ENCODE measurements around the gene HBG2. TPM values are rescaled to one million over a fixed set of nuclear protein-coding genes. Genes with fewer than 3 reads are reported as not detected.
"Not testable (repeated sequence)": the region's sequence is repeated elsewhere in the genome, so short reads cannot be mapped to it uniquely, and the experiment has no call there.

HBG2 gene
- total RNA-seq, result not detected

GRCh38 chr11:5254646-5255413, at the start of gene HBG2:
TSS of gene HBG2 (minus strand) at chr11:5254781. CDS start at chr11:5254728, 53 bp downstream.
- H3K9me3 Mint-ChIP-seq; DNase-seq; H3K36me3 Mint-ChIP-seq (ENCODE audit: low read depth); H3K4me3 Mint-ChIP-seq; H3K27me3 Mint-ChIP-seq; H3K27ac Mint-ChIP-seq; CTCF ChIA-PET; H3K4me1 Mint-ChIP-seq: not testable (repeated sequence)
- POLR2A ChIA-PET, result interaction anchor here (0.7 kb wide), 1 partner anchor 76 kb away, joined by 3 read pairs; no protein-coding TSS in a partner anchor

DNA sequence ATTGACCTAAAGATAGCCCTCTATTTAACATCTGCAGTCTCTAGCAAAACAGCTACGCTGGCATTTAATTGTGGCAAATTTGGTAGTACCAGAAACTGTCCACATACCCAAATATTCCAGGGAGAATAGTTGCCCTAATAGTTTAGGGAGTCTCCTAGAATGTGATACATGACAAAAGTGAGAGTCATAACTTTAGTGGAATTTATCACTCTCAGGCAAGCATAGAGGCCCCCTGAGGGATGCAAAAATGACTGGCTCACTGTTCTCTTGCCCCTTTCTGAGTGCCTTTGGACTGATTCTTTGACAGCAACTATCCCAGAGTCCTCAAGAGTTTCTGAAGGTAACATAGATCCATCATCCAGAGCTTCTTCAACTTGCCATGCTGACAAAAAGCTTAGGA, 49.5 kb upstream of the HBG2 start:
- Mint-ChIP-seq H3K4me3 (no peak overlapping the region), H3K36me3 (ENCODE audit: low read depth) (no peaks in the 10 kb centered on the region), H3K4me1 (no peaks in the 10 kb centered on the region), H3K27ac (no peak overlapping the region), H3K9me3 (no peaks in the 10 kb centered on the region), H3K27me3 (no peaks in the 10 kb centered on the region)
- DNase-seq, result no peak
- ChIA-PET POLR2A (no interaction called here), CTCF (no interaction called here)

GRCh38 chr11:5303626-5304025, 49.0 kb upstream of the HBG2 start:
- no peaks in the 10 kb centered on the region for H3K27me3 Mint-ChIP-seq
- ChIA-PET CTCF (no interaction called here), POLR2A (no interaction called here)
- H3K27ac Mint-ChIP-seq, result no peak overlapping the region
- no peak for DNase-seq
- no peaks in the 10 kb centered on the region for H3K36me3 Mint-ChIP-seq (ENCODE audit: low read depth)
- no peaks in the 10 kb centered on the region for H3K4me1 Mint-ChIP-seq
- H3K4me3 Mint-ChIP-seq, result no peak overlapping the region
- no peaks in the 10 kb centered on the region for H3K9me3 Mint-ChIP-seq

GRCh38 chr11:5301846-5302245, 47.3 kb upstream of the HBG2 start, which contains the start of gene OR51B4:
TSS of gene OR51B4 (minus strand) at chr11:5301946. CDS start at chr11:5301946, 0 bp downstream.
- POLR2A ChIA-PET, result no interaction called here
- Mint-ChIP-seq H3K36me3 (ENCODE audit: low read depth) (no peaks in the 10 kb centered on the region), H3K27me3 (no peaks in the 10 kb centered on the region), H3K4me3 (no peak within 1 kb of the TSS), H3K27ac (no peak within 1 kb of the TSS), H3K4me1 (no peaks in the 10 kb centered on the region), H3K9me3 (no peaks in the 10 kb centered on the region)
- CTCF ChIA-PET, result no interaction called here
- no peak for DNase-seq

DNA sequence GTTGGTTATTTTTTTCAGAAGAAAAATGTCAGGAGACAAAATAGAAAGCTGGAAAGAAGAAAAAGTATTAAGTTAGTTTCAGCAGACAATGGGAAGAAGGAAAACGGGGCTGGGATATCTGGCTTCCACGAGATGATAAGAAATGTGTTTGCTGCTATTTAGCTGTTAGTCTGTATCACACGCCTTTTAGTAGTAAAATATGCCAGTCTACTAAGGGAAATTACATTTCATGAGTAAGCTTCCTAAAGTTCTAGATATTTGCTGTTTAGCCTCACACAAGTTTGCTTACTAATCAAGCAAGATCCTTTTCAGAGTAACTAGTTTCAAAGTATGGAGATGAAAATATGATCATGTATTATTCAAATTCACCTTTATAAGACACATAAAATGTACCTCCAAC, 45.7 kb upstream of the HBG2 start:
- Mint-ChIP-seq H3K9me3 (no peaks in the 10 kb centered on the region), H3K27ac (no peak overlapping the region), H3K27me3 (no peaks in the 10 kb centered on the region), H3K4me1 (no peaks in the 10 kb centered on the region), H3K36me3 (ENCODE audit: low read depth) (no peaks in the 10 kb centered on the region), H3K4me3 (no peak overlapping the region)
- ChIA-PET CTCF (no interaction called here), POLR2A (no interaction called here)
- DNase-seq, result no peak

- Mint-ChIP-seq H3K27me3 (no peaks in the 10 kb centered on the region), H3K27ac (no peak overlapping the region), H3K9me3 (no peaks in the 10 kb centered on the region), H3K36me3 (ENCODE audit: low read depth) (no peaks in the 10 kb centered on the region), H3K4me1 (no peaks in the 10 kb centered on the region), H3K4me3 (no peak overlapping the region)
- CTCF ChIA-PET, result no interaction called here
- DNase-seq, result no peak
- POLR2A ChIA-PET, result no interaction called here
These were observed 43.9 kb upstream of the HBG2 start for GRCh38 chr11:5298451-5298850.

DNA sequence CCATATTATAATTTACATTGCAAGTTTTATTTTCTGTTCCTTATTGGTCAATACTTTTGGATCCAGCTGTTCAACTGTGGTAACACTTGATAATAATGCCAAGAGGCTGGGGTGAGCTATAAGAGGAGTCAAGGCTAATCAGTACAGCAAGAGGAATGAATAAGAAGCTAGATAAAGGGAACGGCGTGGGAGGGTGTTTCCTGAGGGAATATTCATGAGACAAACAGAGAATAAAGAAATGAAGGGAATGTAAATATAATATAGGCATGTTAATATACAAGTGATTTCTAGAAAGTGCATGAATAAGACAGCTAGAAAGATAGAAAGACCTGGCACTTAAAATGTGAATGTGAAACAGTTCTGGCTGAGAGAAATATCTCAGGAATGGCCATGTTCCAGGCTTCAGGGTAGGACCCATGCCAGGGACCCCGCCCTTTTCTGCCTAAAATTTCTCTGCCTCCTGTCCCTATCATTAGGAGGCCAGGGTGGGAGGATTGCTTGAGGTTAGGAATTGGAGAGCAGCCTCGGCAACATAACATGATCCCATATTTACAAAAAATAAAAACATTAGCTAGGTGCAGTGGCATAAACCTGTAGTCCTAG, 43.2 kb upstream of the HBG2 start:
- no peaks in the 10 kb centered on the region for H3K9me3 Mint-ChIP-seq
- H3K4me1 Mint-ChIP-seq, result no peaks in the 10 kb centered on the region
- H3K27me3 Mint-ChIP-seq, result no peaks in the 10 kb centered on the region
- no peaks in the 10 kb centered on the region for H3K36me3 Mint-ChIP-seq (ENCODE audit: low read depth)
- DNase-seq, result no peak
- POLR2A ChIA-PET, result no interaction called here
- H3K27ac Mint-ChIP-seq, result no peak overlapping the region
- no peak overlapping the region for H3K4me3 Mint-ChIP-seq
- CTCF ChIA-PET, result no interaction called here

- DNase-seq; CTCF ChIA-PET; H3K4me1 Mint-ChIP-seq; H3K4me3 Mint-ChIP-seq; H3K27me3 Mint-ChIP-seq; POLR2A ChIA-PET; H3K9me3 Mint-ChIP-seq; H3K36me3 Mint-ChIP-seq (ENCODE audit: low read depth); H3K27ac Mint-ChIP-seq: not testable (repeated sequence)
These were observed 39.9 kb upstream of the HBG2 start for GRCh38 chr11:5294342-5294995.

GRCh38 chr11:5293028-5293427, 38.4 kb upstream of the HBG2 start:
- DNase-seq, result no peak
- no peak overlapping the region for H3K4me3 Mint-ChIP-seq
- ChIA-PET POLR2A (no interaction called here), CTCF (no interaction called here)
- H3K27me3 Mint-ChIP-seq, result no peaks in the 10 kb centered on the region
- no peaks in the 10 kb centered on the region for H3K9me3 Mint-ChIP-seq
- H3K4me1 Mint-ChIP-seq, result no peaks in the 10 kb centered on the region
- H3K36me3 Mint-ChIP-seq (ENCODE audit: low read depth), result no peaks in the 10 kb centered on the region
- no peak overlapping the region for H3K27ac Mint-ChIP-seq

GRCh38 chr11:5291207-5291838, 36.7 kb upstream of the HBG2 start:
- DNase-seq, result no peak
- Mint-ChIP-seq H3K9me3 (no peaks in the 10 kb centered on the region), H3K27ac (no peak overlapping the region), H3K4me3 (no peak overlapping the region), H3K36me3 (ENCODE audit: low read depth) (no peaks in the 10 kb centered on the region), H3K4me1 (no peaks in the 10 kb centered on the region), H3K27me3 (no peaks in the 10 kb centered on the region)
- POLR2A ChIA-PET, result no interaction called here
- CTCF ChIA-PET, result no interaction called here

- CTCF ChIA-PET, result no interaction called here
- Mint-ChIP-seq H3K27me3 (no peaks in the 10 kb centered on the region), H3K4me3 (no peak overlapping the region), H3K9me3 (no peaks in the 10 kb centered on the region), H3K4me1 (no peaks in the 10 kb centered on the region), H3K27ac (no peak overlapping the region), H3K36me3 (ENCODE audit: low read depth) (no peaks in the 10 kb centered on the region)
- POLR2A ChIA-PET, result no interaction called here
- DNase-seq, result no peak
These were observed 35.5 kb upstream of the HBG2 start for GRCh38 chr11:5290106-5290505.

DNA sequence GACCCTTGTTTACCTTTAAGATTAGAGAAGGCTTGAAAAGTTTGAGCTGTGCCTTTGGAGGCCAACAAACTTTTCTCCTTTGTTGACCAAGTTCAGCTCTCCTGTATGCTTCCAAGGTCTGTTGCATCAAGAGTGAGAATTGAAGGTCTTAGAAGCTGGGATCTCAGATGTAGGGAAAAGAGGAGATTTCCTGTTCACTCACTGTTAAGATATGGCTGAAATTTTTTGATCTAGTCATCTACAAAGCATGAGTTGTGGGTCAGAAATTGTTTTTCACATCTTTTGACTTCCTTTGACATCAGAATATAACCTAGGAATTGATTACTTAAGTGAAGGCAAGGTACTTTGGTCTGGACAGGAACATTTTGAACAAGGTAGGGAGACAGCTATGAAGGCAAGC, 35.1 kb upstream of the HBG2 start:
- Mint-ChIP-seq H3K27ac (no peak overlapping the region), H3K36me3 (ENCODE audit: low read depth) (no peaks in the 10 kb centered on the region), H3K4me1 (no peaks in the 10 kb centered on the region), H3K27me3 (no peaks in the 10 kb centered on the region), H3K9me3 (no peaks in the 10 kb centered on the region), H3K4me3 (no peak overlapping the region)
- POLR2A ChIA-PET, result no interaction called here
- no peak for DNase-seq
- CTCF ChIA-PET, result no interaction called here

- no peaks in the 10 kb centered on the region for H3K27me3 Mint-ChIP-seq
These were observed 34.4 kb upstream of the HBG2 start for GRCh38 chr11:5288906-5289550.

More at GRCh38 chr11:5288906-5289550, 34.4 kb upstream of the HBG2 start:
- Mint-ChIP-seq H3K36me3 (ENCODE audit: low read depth) (no peaks in the 10 kb centered on the region), H3K9me3 (no peaks in the 10 kb centered on the region), H3K4me3 (no peak overlapping the region), H3K4me1 (no peaks in the 10 kb centered on the region), H3K27ac (no peak overlapping the region)
- ChIA-PET CTCF (no interaction called here), POLR2A (no interaction called here)
- DNase-seq, result no peak
